SHP77 (cell line): ENCODE data around the gene RNF150.
A peak's percentile ranks its signal among the peaks of the same experiment; 100 is the strongest.

Source experiments
- DNase-seq, 2 experiments: peaks; one replicate each; lab custom pipeline; 2025; lab: John Stamatoyannopoulos, UW

The RNF150 gene

GRCh38 chr4:140906993-140907962 is 226.0 kb downstream of the RNF150 start:
- DNase-seq: no peak

- DNase-seq: no peak
Observed at GRCh38 chr4:140904904-140905303, 228.4 kb downstream of the RNF150 start.

GRCh38 chr4:140903522-140904475 is 229.5 kb downstream of the RNF150 start:
- no peak for DNase-seq

GRCh38 chr4:140901736-140902336 is 231.4 kb downstream of the RNF150 start:
- DNase-seq: no peak

- DNase-seq: no peak
Observed at GRCh38 chr4:140893939-140894338, 239.3 kb downstream of the RNF150 start.

- DNase-seq: no peak
Observed at GRCh38 chr4:140888054-140888453, 245.2 kb downstream of the RNF150 start.

- no peak for DNase-seq
Observed at GRCh38 chr4:140887467-140887866, 245.8 kb downstream of the RNF150 start.

GRCh38 chr4:140884431-140885058 is 248.7 kb downstream of the RNF150 start:
- peak in 1 of 2 experiments; percentile 55 for DNase-seq

GRCh38 chr4:140877781-140878180 is 255.5 kb downstream of the RNF150 start:
- no peak for DNase-seq

GRCh38 chr4:140876615-140877364 is 256.5 kb downstream of the RNF150 start:
- DNase-seq: no peak

- no peak for DNase-seq
Observed at GRCh38 chr4:140875746-140876452, 257.4 kb downstream of the RNF150 start.

GRCh38 chr4:140874056-140874455 is 259.2 kb downstream of the RNF150 start:
- DNase-seq: no peak

- DNase-seq: no peak
Observed at GRCh38 chr4:140871368-140871767, 261.9 kb downstream of the RNF150 start.

- no peak for DNase-seq
Observed at GRCh38 chr4:140870427-140870826, 262.8 kb downstream of the RNF150 start.

- DNase-seq: no peak
Observed at GRCh38 chr4:140869446-140869845, 263.8 kb downstream of the RNF150 start.

GRCh38 chr4:140867356-140867755 is 265.9 kb downstream of the RNF150 start:
- DNase-seq: no peak

GRCh38 chr4:140866492-140867005 is 266.7 kb downstream of the RNF150 start:
- DNase-seq: no peak

- DNase-seq: no peak
Observed at GRCh38 chr4:140865253-140866217, 267.7 kb downstream of the RNF150 start.

GRCh38 chr4:140863197-140863596 is 270.1 kb downstream of the RNF150 start:
- no peak for DNase-seq
